ENCODE measurements around the gene LYG1. TPM values are rescaled to one million over a fixed set of nuclear protein-coding genes. Genes with fewer than 3 reads are reported as not detected.

Gene LYG1
- total RNA-seq, 1 experiment from 2014 or later: 0.08 TPM

DNA sequence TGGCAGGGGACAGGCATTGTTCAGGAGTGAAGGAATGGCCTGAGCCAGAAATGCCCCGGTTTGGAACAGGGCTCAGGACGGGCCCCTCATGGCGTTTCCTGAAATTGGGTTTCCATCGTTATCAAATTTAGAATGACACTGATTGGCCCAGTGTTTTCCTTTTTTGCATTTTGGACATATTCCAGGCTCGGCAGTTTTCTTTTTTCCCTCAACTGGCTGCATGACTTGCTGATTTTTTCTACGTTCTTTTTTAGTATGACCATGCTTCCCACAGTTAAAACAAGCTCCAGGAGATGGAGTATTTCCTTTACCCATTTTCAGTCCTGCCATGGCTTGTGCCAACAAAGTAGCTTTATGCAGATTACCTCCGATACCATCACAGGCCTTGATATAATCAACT, 25.1 kb downstream of the LYG1 start:
- no peak for DNase-seq (ENCODE audit: low spot score)

DNA sequence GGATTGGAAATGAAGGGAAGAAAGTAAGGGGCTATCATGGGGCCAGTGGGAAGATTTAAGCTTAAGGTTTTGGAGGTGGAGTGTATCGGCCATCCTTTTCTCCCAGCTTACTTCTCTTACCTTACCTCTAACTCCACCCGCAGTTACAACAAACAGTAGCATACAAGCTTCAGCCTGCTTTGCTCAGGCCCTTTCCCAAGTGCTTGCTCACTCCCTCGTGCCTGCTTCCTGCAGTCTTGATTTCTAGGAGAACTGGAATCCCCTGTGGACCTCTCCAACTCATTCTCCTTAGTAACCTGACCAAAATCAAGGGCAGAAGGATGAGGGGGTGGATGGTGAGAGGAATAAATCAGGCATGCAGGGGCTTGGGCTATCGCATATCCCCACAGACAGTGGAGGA, 39.8 kb downstream of the LYG1 start:
- no peak for DNase-seq (ENCODE audit: low spot score)

DNA sequence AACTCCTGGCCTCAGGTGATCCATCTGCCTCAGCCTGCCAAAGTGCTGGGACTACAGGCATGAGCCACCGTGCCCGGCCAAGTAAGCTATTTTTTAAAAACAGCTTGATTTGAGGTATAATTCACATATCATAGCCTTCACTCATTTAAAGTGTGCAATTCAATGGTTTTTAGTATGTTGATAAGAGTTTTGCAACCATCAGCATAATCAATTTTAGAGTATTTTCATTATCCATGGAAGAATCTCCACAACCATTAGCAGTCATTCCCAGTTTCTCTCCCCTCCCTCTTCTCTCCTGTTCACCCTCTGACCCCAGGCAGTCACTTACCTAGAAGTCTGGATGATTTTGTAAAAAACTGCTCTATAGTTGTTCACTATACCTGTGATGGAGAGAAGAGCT, 40.8 kb downstream of the LYG1 start:
- no peak for DNase-seq (ENCODE audit: low spot score)

DNA sequence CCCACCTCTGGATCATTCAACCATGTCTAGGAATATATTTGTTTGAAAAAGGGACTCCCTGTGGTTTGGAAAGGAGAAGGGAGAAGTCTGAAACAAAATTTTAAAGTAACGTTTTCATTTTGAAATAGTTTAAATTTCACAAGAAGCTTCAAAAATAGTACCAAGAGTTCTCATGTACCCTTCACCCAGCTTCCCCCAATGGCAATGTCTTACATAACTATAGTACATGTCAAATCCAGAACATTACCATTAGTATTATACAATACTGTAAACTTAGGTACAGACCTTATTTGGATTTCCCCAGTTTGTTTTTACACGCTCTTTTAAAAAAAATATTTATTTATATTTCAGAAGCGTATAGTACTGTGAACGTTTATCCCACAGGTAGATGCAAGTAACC, 41.5 kb downstream of the LYG1 start:
- DNase-seq (ENCODE audit: low spot score): no peak

DNA sequence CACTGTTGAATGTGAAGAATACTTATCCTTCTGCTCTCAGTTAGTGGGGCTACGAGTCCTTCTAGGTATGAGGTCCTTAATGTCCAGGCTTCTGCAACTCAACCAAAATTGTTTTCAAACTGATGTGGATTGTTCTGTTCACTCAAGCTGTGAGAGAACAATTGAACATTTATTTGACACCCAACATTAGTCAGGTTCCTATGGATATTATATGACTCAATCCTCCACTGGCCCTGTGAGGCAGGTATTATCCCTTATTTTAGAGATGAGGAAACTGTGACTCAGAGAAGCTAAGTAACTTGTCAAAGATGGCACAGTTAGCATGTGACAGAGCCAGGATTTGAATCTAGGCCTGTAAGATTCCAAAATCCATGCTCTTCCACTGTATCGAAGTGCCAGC, 44.3 kb downstream of the LYG1 start:
- DNase-seq (ENCODE audit: low spot score): no peak

DNA sequence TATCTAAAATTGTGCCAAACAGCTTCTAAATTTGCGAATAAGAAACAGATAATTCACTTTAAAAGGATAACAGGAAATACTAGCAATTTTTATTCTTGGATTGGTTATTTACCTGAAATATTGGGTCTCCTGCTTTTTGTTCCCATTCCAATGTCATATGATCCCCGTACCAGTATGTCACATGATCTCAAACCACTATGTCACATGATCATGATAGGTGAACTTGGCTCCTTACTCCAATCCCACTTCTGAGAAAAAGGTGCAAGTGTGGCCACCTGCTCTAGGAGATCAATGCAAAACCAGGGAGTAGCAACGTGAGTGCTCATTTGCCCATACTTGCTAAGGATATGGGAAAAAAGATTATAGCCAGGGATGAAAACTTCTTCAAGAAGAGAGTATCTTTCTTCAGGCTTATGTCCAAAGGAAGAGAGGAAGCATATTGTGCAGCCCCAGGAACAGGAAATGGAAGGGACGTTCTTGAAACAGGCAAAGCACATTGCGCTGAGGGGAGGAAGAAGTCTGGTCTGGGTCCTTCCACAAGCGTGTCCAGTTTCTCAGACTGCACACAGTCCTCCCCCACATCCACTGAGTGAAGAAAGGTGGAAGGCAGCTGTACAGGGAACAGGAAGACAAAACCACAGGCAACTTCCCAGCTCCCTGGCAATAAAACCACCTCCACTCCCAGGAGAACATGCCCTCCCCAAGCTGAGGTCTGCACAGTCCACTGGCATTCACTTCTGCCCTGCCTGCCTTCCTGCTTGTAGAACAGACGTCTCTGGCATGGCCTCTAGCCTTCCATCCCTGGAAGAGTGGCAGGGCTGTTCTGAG, 45.3 kb downstream of the LYG1 start, which contains the start of gene LYG2:
LYG2 (minus strand) TSS at position 176 of the 828 bp plus-strand sequence. CDS start 1,406 bp downstream, outside the sequence.
- no peak for DNase-seq (ENCODE audit: low spot score)

DNA sequence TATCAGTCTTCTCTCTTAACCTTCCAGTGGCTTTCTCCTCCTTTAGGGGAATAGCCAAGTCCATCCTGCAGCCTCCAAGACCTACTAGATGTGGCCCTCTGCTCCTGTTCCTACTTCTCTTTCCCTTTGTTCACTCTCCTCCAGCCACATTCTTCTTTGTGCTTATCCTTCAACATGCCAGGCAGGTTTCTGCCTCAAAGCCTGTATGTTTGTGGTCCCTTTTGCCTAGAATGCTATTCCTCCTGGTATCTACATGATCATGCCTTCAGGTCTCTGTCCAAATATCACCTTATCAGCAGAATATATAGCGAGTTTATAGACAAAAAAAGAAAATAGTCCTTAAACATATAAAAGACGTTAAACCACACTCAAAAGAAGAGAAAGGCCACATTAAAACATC, 51.0 kb downstream of the LYG1 start:
- DNase-seq (ENCODE audit: low spot score): no peak

DNA sequence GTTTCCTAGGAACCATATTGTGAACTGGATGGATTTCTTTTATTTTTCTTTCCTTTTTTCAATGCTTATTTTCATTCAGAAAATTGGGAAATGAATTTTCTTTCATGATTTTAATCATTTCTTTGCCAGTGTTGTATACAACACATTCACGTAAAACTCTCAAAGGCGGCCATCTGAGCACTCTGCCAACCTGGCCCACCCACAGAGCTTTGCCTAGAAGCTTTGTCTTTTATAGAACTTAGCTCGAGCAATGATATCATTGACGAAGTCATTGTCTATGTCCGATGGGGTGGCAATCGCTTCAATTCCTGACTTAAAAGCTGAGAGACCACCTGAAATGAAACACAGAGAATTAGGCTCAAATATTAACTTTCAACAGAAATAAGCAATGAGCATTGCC, 58.8 kb downstream of the LYG1 start:
- no peak for DNase-seq (ENCODE audit: low spot score)

DNA sequence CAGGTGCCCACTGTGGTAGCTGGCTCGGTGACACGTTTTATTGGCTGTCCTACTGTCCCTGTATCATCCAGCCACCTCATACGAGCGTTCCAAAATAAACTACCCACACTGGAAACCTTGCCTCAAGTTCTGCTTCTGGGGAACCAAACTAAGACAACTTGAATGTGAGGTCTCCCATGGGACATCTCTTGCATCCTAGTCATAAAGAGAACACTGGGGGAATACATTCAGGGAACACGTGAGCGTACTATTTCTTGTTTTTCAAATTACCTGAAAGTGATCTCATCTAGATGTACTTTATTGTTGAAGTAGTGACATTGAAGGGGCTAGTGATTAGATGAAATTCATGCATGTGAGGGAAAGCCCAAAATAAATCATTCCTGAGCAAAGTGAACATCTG, 60.6 kb downstream of the LYG1 start:
- no peak for DNase-seq (ENCODE audit: low spot score)

DNA sequence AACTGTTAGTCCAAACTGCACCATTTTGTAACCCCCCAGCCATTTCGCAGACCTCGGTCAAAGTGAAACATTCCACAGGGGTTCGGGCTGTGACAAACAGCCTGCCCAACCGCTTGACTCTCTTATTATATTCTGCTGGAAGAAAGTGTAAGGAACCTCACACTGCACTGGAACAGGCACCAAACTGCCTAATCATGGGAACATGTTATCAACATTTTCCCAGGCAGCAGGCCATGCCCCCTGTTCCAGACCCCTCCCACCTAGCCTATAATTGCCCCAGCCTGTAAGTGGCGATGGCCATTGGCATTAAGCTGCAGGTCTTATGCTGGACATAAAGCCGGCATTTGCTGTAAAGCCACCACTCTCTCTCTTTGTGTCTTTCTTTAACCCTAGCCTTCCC, 62.4 kb downstream of the LYG1 start:
- DNase-seq (ENCODE audit: low spot score): no peak

Other genes with a start within 250 kb of the LYG1 start
- gene C2orf15, start 159.5 kb downstream of the LYG1 start, total RNA-seq (2014; rRNA removed; shearing (Covaris generic)): 4.6 and 4.9 TPM in 2 replicates
- gene TSGA10, start 146.3 kb downstream of the LYG1 start, total RNA-seq (2014; rRNA removed; shearing (Covaris generic)): 5.5 and 8.4 TPM in 2 replicates
- gene LIPT1, start 146.2 kb downstream of the LYG1 start, total RNA-seq (2014; rRNA removed; shearing (Covaris generic)): 2.8 and 6.4 TPM in 2 replicates
- gene MITD1, start 120.1 kb downstream of the LYG1 start, total RNA-seq (2014; rRNA removed; shearing (Covaris generic)): 14.5 and 15.5 TPM in 2 replicates
- gene MRPL30, start 120.0 kb downstream of the LYG1 start, total RNA-seq (2014; rRNA removed; shearing (Covaris generic)): 23.5 and 26.2 TPM in 2 replicates
- gene LYG2, start 45.5 kb downstream of the LYG1 start, total RNA-seq (2014; rRNA removed; shearing (Covaris generic)): not detected in 2 replicates
- 22.4 and 22.8 TPM in 2 replicates for gene TXNDC9, start 35.1 kb upstream of the LYG1 start, total RNA-seq (2014; rRNA removed; shearing (Covaris generic))
- gene EIF5B, start 36.2 kb upstream of the LYG1 start, total RNA-seq (2014; rRNA removed; shearing (Covaris generic)): 13.6 and 14.5 TPM in 2 replicates
- 18.1 and 22.4 TPM in 2 replicates for gene REV1, start 188.8 kb upstream of the LYG1 start, total RNA-seq (2014; rRNA removed; shearing (Covaris generic))